HG03095 (cell line): ENCODE results near the gene SLK.

ENCODE experiments used
- ATAC-seq: cut with Tn5 transposase; IDR thresholded peaks from one replicate; pipeline ENCODE4 v1.9.1; 2021; ENCODE audit warnings: moderate library complexity; ENCODE audit not compliant: unreplicated experiment

The SLK gene

DNA sequence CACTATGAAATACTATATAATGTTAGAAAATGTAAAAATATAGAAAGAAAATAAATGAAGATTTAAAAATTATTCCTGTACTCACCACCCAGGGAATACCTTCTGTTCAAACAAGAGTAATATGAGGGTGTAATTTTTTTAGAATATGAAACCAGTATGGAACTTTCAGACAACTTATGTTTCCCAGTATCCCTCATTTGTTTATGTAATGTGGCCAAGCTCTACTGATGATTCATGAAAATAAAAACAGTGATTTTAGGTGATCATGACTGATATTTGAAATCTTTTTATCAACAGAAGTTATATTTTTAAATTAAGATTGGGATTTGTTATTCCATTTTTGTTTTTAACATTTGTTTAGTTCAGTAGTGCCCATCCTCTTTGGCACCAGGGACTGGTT, 18.8 kb downstream of the SLK start:
- no peak for ATAC-seq

DNA sequence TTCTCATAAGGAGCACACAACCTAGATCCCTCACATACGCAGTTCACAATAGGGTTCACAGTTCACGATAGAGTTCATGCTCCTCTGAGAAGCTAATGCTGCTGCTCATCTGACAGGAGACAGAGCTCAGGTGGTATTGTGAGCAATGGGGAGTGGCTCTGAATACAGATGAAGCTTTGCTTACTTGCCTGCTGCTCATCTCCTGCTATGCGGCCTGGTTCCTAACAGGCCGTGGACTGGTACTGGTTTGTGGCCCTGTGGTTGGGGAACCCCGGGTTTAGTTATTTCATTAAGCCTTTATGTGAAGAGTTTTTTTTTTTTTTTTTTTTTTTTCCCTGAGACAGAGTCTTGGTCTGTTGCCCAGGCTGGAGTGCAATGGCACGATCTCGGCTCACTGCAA, 19.4 kb downstream of the SLK start:
- ATAC-seq: no peak

DNA sequence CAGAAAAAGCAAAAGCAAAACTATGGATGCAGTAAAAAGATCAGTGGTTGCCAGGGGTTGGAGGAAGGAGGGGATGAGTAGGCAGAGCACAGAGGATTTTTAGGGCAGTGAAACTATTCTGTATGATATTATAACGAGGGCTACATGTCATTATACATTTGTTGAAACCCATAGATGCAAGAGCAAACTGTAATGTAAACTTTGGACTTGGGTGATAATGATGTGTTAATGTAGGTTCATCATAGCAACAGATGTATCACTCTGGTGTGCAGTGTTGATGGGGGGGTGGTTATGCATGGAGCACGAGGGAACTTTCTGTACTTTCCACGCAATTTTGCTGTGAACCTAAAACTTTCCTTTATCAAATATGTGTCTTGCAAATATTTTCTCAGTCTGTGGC, 23.2 kb downstream of the SLK start:
- ATAC-seq: no peak

DNA sequence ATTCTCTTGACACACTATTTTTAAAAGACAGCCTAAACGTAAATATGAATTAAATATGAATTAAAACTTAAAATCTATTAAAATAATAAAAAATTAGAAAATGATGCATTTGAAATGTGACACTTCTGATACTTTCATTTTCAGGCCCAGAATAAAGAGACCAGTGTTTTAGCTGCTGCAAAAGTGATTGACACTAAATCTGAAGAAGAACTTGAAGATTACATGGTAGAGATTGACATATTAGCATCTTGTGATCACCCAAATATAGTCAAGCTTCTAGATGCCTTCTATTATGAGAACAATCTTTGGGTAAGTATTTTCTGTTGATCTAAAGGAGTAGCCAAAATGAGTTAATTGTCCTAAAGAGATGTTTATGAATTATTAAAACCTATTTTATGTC, 23.6 kb downstream of the SLK start:
- ATAC-seq: no peak

DNA sequence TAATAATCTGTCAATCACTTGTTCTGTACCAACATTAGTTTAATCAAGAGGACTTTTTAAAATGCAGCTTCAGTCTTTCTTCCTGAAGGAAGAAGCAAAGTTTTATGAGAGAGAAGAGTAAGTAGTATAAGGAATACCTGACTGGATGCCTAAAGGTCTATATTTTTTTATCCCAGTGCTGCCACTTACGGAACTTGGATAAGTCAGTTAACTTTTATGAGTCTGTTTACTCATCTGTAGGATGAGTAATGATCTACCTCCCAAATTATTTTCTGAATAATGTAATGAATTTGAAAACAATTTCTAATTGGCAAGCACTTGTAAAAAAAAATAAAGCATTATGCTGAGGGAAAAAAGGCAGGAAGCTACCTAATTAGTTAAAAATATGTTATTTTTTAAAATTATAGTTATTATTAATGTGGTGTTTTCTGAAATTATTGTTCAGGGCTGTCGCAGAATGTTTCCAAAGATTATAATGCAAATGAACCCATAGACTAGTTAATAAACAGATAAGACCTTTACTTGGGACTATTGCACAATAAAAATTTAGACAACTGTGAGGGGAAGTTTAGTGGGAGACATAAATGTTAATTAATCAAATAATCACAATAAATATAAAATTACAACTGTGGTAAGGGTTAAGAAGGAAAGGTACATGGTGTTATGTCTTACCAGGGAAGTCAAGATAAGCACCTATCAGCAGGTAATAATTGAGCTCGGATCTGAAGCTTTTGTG, 24.6 kb downstream of the SLK start:
- no peak for ATAC-seq

DNA sequence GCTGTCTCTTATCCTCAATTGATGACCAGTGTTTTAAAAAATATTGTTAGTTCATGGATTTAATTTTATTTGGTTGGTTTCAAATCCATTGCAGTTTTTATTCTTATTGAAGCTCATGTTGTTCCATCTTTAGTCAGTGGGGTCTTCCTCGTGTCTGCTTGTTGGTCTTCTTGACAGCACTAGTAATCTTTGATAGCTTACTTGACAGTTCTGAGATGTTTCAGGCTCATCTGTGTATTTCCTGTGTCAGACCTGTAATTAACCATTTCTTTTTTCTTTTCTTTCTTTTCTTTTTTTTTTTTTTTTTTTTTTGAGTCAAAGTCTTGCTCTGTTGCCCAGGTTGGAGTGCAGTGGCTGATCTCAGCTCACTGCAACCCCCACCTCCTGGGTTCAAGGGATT, 28.2 kb downstream of the SLK start:
- ATAC-seq: no peak

DNA sequence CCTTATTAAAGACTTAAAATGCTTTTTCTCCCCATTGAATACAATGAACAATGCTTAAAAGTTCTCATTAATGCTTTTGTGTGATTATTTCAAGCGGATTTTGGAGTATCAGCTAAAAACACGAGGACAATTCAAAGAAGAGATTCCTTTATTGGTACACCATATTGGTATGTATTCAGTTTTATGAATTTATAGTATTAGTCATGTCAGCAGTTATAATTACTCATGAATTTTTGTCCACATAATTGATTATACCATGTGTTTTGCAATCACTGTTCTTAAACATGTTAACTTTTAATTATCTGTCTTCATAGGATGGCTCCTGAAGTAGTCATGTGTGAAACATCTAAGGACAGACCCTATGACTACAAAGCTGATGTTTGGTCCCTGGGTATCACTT, 31.9 kb downstream of the SLK start:
- no peak for ATAC-seq

DNA sequence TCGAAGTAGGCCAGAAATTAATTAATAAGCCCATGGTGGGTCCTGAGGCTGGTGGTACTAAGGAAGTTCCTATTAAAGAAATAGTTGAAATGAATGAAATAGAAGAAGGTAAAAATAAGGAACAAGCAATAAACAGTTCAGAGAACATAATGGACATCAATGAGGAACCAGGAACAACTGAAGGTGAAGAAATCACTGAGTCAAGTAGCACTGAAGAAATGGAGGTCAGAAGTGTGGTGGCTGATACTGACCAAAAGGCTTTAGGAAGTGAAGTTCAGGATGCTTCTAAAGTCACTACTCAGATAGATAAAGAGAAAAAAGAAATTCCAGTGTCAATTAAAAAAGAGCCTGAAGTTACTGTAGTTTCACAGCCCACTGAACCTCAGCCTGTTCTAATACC, 36.0 kb downstream of the SLK start:
- ATAC-seq: no peak

DNA sequence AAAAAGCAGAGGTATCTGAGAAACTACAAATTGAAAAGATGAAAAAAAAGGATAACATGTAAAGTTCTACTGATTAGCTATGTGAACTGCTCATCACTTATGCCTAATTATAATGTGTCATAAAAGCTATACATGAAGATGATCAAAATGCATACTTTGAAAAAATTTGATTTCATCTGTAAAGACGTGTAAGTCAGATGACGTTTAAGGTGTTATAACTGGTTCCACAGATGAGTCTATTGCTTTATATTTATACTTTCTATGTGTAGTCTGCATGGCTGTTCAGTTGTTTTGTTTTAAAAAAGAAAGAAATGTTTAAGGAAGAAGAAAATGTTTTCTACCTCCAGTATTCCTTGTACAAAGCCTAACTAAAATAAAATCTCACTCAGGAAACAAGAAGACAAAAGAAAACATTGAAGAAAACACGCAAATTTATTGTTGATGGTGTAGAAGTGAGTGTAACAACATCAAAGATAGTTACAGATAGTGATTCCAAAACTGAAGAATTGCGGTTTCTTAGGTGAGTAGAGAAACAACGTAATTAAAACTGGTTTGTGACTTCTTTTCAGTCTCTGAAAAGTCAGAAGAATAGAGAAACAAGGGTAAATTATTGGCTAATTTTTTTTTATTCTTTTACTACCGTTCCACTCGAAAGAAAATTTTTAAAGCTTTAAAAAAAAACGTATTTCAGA, 38.4 kb downstream of the SLK start:
- ATAC-seq: no peak

DNA sequence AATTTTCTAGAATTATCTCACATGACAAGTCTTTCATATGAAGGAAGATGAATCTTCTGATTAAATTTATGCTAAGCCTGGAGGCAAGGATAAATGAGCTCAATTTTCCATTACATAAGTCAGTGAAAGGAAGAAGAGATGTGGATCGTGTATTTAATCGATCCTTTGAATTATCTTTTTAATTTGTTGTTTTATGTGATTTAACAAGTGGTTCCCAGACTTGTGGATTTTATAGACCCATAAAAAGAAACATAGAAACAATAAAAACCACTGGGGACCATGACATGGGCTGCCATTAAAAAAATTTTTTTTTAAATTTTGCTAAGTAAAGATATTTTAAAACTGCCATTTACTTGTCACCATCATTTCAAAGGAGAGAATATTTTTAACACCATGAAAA, 45.0 kb downstream of the SLK start:
- no peak for ATAC-seq

DNA sequence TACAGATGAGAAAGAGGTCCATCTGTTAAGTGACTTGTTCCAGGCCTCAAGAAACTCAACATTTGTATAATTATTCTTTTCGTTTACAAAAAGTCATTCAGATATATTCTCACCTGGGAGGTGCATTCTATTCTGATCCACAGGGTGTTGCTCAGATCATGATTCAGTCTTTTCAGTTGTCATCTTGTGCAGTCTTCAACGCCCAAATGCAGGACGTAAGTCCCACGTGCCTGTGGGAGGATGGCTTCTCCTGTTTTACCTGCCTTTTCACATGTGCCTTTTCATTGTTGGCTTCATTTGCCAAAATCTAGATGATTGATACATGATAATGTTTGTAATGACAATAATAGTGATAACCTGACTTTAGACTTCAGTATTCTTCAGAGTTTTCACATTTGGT, 46.5 kb downstream of the SLK start:
- ATAC-seq: no peak

DNA sequence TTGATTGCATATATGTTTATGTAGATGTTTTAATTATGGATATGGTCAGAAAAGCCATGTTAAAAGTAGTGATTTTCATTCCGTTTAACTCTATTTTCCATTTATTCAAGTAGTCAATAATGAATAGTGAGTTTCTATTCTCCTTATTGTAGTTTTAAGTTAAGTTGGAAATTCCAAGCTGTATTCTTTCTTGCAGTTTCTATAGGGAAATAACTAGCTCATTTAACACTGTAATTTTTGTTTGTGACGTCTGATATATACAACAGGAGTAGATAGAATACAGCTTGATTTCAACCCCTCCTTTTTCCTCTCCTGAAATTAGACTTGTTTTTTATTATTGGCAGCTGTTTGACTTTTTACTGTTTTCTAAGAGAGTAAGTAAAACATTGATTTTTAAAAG, 47.2 kb downstream of the SLK start:
- no peak for ATAC-seq

DNA sequence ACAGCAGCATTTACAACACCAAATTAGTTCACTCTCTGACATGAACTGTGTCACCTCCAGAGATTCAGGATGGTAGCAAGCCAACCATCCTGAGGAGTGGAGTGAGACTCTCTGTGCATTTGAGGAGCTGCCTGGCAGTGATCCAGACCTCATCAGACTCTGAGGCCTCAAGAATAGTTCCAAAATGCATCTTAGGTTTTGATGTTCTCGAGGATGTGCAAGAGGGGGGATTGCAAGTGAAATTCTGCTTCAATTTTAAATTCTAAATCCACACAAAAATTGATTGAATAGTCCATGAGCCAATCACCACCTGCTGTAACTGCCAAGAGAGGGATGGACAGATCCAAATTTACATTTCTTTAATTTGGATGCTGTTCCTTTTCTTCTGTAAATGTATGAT, 49.7 kb downstream of the SLK start:
- no peak for ATAC-seq

DNA sequence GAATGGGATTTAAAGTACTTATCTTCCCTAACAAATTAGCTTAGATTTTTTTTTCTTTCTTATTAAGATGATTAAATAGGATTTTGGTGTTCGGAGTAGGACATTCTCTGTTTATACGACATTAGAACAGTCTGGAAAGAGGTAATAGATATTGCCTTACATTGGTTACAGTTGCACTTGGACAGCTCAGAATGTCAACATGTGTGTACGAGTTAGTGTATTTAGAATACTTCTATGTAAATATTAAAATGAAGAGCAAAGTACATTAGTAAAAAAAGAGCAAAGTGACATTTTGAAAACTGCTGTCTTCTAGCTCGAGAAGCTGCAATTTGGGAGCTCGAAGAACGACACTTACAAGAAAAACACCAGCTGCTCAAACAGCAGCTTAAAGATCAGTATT, 51.5 kb downstream of the SLK start:
- ATAC-seq: no peak

DNA sequence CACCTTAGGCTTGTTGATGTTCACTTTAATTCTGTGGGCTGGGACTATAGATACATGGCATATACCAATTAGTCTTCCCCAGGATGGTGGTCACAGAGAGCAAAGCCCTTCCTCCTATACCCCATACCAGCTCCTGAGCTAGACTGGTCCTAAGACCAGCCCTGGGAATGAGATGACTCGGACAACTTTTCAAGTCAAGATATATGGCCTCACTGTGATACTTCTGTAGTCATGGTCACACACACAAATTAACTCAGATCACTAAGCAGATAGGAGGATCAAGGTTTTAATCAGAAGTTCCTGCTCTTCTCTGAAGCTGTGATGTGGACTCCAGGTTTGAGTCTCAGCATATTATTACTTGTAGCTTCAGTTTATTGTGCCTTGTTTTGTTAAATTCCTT, 53.1 kb downstream of the SLK start:
- no peak for ATAC-seq

DNA sequence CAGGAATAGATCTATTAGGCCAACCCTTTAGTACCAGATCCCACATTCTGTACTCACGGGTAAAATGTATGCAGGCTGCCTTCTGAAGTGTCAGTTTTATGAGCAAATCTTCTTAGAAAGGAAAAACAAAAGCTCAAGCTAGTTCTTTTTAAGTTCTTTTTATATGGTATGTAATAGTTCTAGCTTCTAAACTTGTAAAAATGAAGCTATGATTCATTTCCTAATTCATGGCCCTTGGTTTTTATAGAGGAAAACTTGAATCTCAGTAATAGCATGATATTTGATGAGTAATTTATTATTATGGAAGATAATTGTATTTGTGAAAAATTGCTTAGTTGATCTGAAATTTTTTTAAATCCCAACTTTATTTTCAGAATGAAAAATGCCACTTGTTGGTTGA, 54.3 kb downstream of the SLK start:
- ATAC-seq: no peak

DNA sequence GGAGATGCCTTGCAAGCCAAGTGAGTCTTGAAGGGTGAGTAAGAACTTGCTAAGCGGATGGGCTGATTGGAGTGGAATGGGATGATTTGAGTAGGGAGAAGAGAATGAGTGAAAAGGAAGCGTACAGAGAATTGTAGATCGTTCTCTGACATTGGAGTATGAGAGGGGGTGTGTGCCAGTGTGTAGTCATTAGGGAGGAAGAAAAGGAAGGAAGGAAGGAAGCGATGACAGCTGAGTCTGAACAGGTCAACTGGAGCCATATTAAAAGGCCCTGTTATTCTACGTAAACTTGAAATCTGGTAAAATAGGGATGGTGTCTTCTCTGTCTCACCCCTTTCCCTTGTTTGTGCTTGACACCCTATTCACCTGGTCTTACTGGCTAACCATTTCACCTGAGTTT, 55.1 kb downstream of the SLK start:
- no peak for ATAC-seq

DNA sequence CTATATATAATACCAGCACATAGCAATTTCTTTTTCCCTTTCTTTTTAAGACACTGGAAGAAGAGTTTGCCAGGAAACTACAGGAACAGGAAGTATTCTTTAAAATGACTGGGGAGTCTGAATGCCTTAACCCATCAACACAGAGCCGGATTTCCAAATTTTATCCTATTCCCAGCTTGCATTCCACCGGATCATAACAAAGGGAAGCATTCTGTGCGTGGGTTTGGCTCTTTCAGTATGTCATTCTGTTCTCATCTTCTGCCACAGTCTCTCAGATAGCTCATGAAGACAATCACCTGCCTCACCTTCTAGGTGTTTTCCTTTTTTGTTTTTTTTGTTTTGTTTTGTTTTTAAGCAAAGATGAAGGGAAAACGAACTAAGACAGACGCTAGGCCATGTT, 58.6 kb downstream of the SLK start:
- no peak for ATAC-seq

DNA sequence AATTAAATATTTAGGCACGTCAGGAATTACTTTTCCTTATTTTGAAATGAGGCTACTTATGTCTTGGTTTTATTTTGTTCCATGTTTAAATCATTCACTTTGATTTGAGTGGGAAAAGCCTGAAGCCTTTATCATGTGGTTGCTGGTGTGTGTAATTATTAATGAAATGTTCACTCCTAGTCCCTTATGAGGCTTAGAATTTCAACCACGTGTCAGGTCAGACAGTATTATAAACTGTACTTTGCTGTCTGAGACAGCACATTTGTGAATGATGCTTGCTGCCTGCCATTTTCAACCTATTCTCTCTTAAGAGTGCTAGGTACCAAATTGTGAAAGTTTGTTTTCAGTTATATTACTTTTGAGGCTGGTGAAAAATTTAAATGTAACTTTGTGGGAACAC, 59.8 kb downstream of the SLK start:
- no peak for ATAC-seq

DNA sequence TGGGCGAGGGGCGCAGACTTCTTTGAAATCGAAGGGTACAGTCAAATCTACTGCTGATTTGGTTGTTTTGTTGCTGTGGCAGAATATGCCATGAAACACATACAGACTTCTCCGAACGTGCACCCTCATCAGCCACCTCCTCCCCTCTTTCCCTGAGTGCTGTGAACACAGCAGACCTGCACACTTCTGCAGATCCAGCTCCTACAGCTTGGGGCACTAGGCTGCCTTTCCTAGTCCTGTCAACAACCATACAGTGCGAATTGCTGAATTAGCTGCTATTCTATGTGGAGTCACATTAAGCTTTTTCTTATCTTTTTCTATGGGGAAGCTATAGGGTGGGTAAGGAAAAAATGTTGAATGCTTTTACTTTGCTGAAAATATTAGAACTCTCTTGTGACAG, 61.2 kb downstream of the SLK start:
- no peak for ATAC-seq

DNA sequence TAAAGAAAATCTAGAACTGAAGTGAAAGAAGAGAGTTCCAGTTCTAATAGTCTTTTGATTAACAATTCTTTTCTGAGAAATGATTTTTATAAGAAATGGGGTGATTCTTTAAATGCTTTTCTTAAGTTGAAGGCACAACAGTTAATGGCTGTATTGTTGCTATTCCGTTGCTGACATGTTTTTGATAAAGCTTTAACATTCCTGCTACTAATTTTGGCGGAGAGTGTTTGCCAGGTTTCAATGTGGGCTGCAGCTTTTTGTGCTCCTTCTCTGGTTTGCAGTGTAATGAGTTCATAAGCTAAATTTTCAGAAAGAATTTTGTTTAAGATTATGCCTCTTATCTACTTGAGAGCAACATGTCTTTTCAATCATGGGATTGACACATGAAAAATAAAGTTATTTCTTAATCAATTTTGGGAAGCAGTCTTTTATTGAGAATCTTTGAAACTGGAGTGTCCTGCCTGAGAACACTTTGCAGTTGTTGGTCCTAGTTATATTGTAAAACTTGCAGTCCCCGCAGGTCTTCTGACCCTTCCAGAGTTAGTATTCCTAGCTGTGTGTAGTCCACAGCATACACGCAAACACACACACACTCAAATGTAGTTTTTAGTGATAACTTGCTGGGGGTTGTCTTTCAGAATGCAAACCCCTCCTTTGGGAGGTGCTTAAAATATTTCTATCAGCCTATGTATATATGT, 62.0 kb downstream of the SLK start:
- ATAC-seq: no peak

DNA sequence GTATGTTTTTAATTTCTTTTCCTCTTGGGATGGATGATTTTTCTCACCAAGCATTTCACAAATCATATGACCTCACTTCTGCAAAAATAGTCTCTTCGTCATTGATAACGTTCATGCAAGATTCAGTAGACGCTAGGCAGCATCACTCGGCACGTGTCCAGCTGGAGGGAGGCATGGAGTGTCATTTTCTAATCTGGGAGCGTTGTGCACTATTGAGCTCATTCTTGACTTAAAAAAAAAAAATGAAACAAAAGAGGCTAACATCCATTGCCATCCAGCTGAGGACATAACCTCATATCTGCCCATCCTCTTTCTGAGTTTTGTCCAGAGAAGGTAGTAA, 62.6 kb downstream of the SLK start:
- no peak for ATAC-seq

DNA sequence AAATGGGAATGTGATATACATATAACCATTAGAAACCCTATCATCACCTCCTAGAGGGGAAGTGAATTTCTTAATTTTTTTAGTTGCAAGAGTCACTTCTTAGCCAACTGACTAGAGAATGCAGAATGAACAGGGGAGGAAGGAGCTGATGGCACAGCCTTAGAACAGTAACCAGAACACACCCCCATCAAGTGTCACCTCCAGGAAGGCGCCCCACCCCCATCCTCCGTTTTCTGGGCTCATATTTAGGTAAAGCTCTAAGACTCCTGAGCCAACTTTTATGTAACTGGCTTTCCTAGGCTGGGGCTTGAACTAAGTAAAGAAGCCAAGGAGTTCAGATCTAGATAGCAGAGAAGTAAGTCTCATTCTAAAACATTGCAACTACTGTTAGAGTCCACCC, 64.7 kb downstream of the SLK start:
- no peak for ATAC-seq
